SK-N-SH treated with all-trans-retinoic acid at 6 μM for 48 hours (cell line): ENCODE results near the gene PDCD7.
"Not testable (repeated sequence)": the region's sequence is repeated elsewhere in the genome, so short reads cannot be mapped to it uniquely, and the experiment has no call there.

Source experiments
- ATAC-seq: fragments of 200-7000 bp; cut with Tn5 transposase; 3 replicates; pipeline ENCODE4 v1.9.1; 2020; ENCODE audit warnings: mild to moderate bottlenecking, moderate library complexity
- ARNTL ChIP-seq: fragments of 450-650 bp; formaldehyde crosslinking; IDR thresholded peaks from 2 replicates; pipeline ENCODE4 v1.5.0; 2020; ENCODE audit warnings: low read depth, mild to moderate bottlenecking, moderate library complexity, borderline replicate concordance
- BACH2 ChIP-seq: fragments of 250-450 bp; sonication (Bioruptor Pico); IDR thresholded peaks from 2 replicates; pipeline ENCODE4 v1.9.0; 2021; ENCODE audit warnings: mild to moderate bottlenecking, borderline replicate concordance
- CSDC2 ChIP-seq: fragments of 250-450 bp; sonication (Bioruptor Pico); IDR thresholded peaks from 2 replicates; pipeline ENCODE4 v1.5.0; 2020; ENCODE audit warnings: mild to moderate bottlenecking, moderate library complexity
- CSRNP3 ChIP-seq: fragments of 250-450 bp; sonication (Bioruptor Pico); IDR thresholded peaks from 2 replicates; pipeline ENCODE4 v1.5.1; 2021; ENCODE audit warnings: mild to moderate bottlenecking, moderate library complexity
- ESRRG ChIP-seq: fragments of 250-450 bp; sonication (Bioruptor Pico); IDR thresholded peaks from 2 replicates; pipeline ENCODE4 v1.6.1; 2021; ENCODE audit warnings: mild to moderate bottlenecking
- GLIS3 ChIP-seq: fragments of 250-450 bp; sonication (Bioruptor Pico); IDR thresholded peaks from 2 replicates; pipeline ENCODE4 v1.5.0; 2020; ENCODE audit warnings: mild to moderate bottlenecking, moderate library complexity
- ISL1 ChIP-seq: fragments of 250-450 bp; sonication (Bioruptor Pico); IDR thresholded peaks from 2 replicates; pipeline ENCODE4 v2.1.2; 2022; ENCODE audit warnings: mild to moderate bottlenecking, moderate library complexity
- OSR1 ChIP-seq: fragments of 250-450 bp; sonication (Bioruptor Pico); IDR thresholded peaks from 2 replicates; pipeline ENCODE4 v1.8.0; 2022; ENCODE audit warnings: moderate library complexity, mild to moderate bottlenecking, inconsistent platforms
- PPARA ChIP-seq: fragments of 250-450 bp; sonication (Bioruptor Pico); IDR thresholded peaks from 2 replicates; pipeline ENCODE4 v1.5.0; 2020; ENCODE audit warnings: mild to moderate bottlenecking, borderline replicate concordance
- RARB ChIP-seq: fragments of 250-450 bp; sonication (Bioruptor Pico); IDR thresholded peaks from 2 replicates; pipeline ENCODE4 v1.8.0; 2021; ENCODE audit warnings: mild to moderate bottlenecking, moderate library complexity
- SNAI2 ChIP-seq: fragments of 250-450 bp; sonication (Bioruptor Pico); IDR thresholded peaks from 2 replicates; pipeline ENCODE4 v1.5.0; 2020; ENCODE audit warnings: mild to moderate bottlenecking, moderate library complexity
- TCF4 ChIP-seq: fragments of 250-450 bp; sonication (Bioruptor Pico); IDR thresholded peaks from 2 replicates; pipeline ENCODE4 v1.8.0; 2021; ENCODE audit warnings: mild to moderate bottlenecking, moderate library complexity, borderline replicate concordance
- TOX ChIP-seq: fragments of 250-450 bp; sonication (Bioruptor Pico); IDR thresholded peaks from 2 replicates; pipeline ENCODE4 v1.8.0; 2021; ENCODE audit warnings: mild to moderate bottlenecking, moderate library complexity, borderline replicate concordance
- TSHZ2 ChIP-seq: fragments of 250-450 bp; sonication (Bioruptor Pico); IDR thresholded peaks from 2 replicates; pipeline ENCODE4 v1.5.0; 2020; ENCODE audit warnings: mild to moderate bottlenecking, moderate library complexity
- ZFP3 ChIP-seq: fragments of 250-450 bp; sonication (Bioruptor Pico); IDR thresholded peaks from 2 replicates; pipeline ENCODE4 v1.5.0; 2020; ENCODE audit warnings: mild to moderate bottlenecking, moderate library complexity
- ZFP30 ChIP-seq: fragments of 450-650 bp; formaldehyde crosslinking; IDR thresholded peaks from 2 replicates; pipeline ENCODE4 v1.5.0; 2022; ENCODE audit warnings: mild to moderate bottlenecking, moderate library complexity
- ZNF565 ChIP-seq: fragments of 450-650 bp; formaldehyde crosslinking; conservative IDR thresholded peaks from 2 replicates; pipeline ENCODE4 v1.5.0; 2020; ENCODE audit warnings: low read depth, mild to moderate bottlenecking, moderate library complexity
- ZNF70 ChIP-seq: fragments of 450-650 bp; formaldehyde crosslinking; IDR thresholded peaks from 2 replicates; pipeline ENCODE4 v1.5.0; 2020; ENCODE audit warnings: mild to moderate bottlenecking, moderate library complexity
- ZNF8 ChIP-seq: fragments of 450-650 bp; formaldehyde crosslinking; IDR thresholded peaks from 2 replicates; pipeline ENCODE4 v1.5.0; 2020; ENCODE audit warnings: mild to moderate bottlenecking, moderate library complexity
- TF ChIP-seq, protein P1 (sequence below): fragments of 250-450 bp; sonication (Bioruptor Pico); IDR thresholded peaks from 2 replicates; pipeline ENCODE4 v1.5.1; 2020; ENCODE audit warnings: low read depth, mild to moderate bottlenecking, moderate library complexity

Gene PDCD7

DNA sequence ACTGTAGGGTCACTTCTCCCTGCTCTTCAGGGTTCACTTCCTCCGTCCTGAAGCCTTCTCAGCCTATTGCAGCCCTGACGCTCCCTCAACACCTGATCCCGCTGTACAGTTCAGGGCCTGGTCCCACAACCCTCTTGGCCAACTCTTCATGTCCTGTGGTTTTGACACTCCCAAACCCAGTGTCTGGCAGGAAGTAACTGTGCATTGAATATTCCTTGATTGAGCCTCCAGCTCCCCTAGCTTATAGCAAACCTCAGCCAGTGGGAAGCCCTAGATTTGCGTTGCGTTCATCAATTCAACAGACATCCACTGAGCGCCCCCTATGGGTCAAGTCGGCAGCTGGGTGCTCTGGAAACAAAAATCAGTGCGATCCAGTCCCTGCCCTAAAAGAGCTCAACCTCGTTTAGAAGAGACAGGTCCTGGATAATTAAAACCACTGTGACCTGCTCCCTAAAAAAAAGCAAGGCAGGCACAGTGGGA lies 32.2 kb downstream of the PDCD7 start:
- peak; percentile 66 for ATAC-seq
- TF ChIP-seq ZNF565 (CRISPR knock-in tag): no peak

GRCh38 chr15:65100442-65100841 lies 33.2 kb downstream of the PDCD7 start:
- ATAC-seq: no peak
- TF ChIP-seq SNAI2 (CRISPR knock-in tag) (no peak), ZFP30 (CRISPR knock-in tag) (no peak)

GRCh38 chr15:65099801-65100200 lies 33.8 kb downstream of the PDCD7 start:
- not testable (repeated sequence) for ATAC-seq

DNA sequence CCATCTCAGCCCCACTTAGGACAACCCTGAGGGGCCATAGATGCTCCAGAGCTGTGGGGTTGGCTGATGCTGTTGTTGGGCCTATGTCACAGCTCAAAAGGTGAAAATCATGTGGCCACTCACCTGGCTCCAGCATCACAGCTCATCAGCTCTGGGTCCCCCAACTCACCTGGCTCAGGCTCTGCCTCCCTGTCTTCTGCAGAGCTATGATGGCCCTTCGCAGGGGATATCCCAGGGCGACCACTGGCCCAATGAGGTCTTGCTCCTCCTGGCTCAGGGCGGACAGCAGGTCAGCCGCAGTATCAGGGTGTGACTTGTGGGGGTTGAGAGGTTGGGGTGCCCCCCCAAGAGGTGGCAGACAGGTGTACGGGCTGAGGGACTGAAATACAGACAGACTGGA lies 34.3 kb downstream of the PDCD7 start:
- ATAC-seq: no peak
- TF ChIP-seq TSHZ2 (CRISPR knock-in tag): no peak
- TF ChIP-seq BACH2 (CRISPR knock-in tag): no peak
- no peak for TF ChIP-seq OSR1 (CRISPR knock-in tag)
- TF ChIP-seq, protein P1, sequence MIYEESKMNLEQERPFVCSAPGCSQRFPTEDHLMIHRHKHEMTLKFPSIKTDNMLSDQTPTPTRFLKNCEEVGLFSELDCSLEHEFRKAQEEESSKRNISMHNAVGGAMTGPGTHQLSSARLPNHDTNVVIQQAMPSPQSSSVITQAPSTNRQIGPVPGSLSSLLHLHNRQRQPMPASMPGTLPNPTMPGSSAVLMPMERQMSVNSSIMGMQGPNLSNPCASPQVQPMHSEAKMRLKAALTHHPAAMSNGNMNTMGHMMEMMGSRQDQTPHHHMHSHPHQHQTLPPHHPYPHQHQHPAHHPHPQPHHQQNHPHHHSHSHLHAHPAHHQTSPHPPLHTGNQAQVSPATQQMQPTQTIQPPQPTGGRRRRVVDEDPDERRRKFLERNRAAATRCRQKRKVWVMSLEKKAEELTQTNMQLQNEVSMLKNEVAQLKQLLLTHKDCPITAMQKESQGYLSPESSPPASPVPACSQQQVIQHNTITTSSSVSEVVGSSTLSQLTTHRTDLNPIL (CRISPR knock-in tag): no peak
- TF ChIP-seq ZNF8 (CRISPR knock-in tag): no peak
- TF ChIP-seq ZNF70 (CRISPR knock-in tag): no peak
- no peak for TF ChIP-seq ESRRG (CRISPR knock-in tag)

DNA sequence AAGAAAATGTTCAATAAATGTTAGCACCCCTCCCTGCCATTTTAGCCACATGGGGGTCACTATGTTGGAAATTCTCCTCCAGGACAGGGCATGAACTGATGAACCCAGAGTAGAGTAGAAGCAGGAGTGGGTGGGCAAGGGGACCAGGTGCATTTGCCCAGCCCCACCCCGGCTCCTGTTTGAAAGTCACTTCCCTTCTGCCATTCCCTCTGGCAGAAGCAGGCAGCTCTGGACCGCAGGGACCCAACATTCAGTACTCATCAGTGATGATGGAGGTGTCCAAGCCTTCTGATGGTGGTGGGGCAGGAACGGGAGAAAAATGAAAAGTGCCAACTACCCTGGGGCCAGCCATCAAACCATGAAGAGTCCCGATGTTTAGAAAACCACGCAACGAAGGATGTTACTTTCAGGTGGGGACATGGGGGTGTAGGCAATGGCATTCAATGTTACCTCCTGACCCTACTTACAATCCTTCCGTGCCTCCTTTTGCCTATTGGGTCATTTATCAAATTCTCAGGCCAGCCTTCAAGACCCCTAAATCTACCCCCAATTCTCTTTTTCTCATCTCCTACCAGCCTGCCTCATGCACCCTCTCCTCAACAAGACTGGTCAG lies 35.9 kb downstream of the PDCD7 start:
- no peak for TF ChIP-seq ZFP3
- no peak for TF ChIP-seq RARB (CRISPR knock-in tag)
- TF ChIP-seq TOX (CRISPR knock-in tag): no peak
- TF ChIP-seq ZFP30 (CRISPR knock-in tag): no peak
- no peak for TF ChIP-seq CSDC2 (CRISPR knock-in tag)
- TF ChIP-seq BACH2 (CRISPR knock-in tag): no peak
- no peak for TF ChIP-seq GLIS3
- TF ChIP-seq PPARA (CRISPR knock-in tag): no peak
- TF ChIP-seq CSRNP3 (CRISPR knock-in tag): no peak
- TF ChIP-seq ARNTL: no peak
- TF ChIP-seq ISL1 (CRISPR knock-in tag): no peak
- TF ChIP-seq TCF4 (CRISPR knock-in tag): no peak
- no peak for TF ChIP-seq ZNF8 (CRISPR knock-in tag)
- no peak for TF ChIP-seq TSHZ2 (CRISPR knock-in tag)
- no peak for TF ChIP-seq ZNF565 (CRISPR knock-in tag)
- no peak for ATAC-seq
